Peyer's patch (tissue), 4 donors: ENCODE data around the gene BMPR2. TPM values are rescaled to one million over a fixed set of nuclear protein-coding genes. Genes with fewer than 3 reads are reported as not detected.
"Not testable (repeated sequence)": the region's sequence is repeated elsewhere in the genome, so short reads cannot be mapped to it uniquely, and the experiment has no call there.

Source experiments
- DNase-seq, 3 donors: peaks; one replicate each; pipeline ENCODE4 v3.0.0-alpha.2; 2017 to 2019
- H3K27ac ChIP-seq, 4 donors: fragments of 200-600 bp; sonication (generic); one replicate each; pipeline ENCODE4 v1.5.1; 2016 to 2019
- H3K27me3 ChIP-seq, 2 donors: fragments of 200-600 bp; sonication (generic); one replicate each; pipeline ENCODE4 v1.5.1; 2019
- H3K36me3 ChIP-seq, 3 donors: fragments of 200-600 bp; sonication (generic); one replicate each; pipeline ENCODE4 v1.5.1; 2016 to 2019
- H3K4me1 ChIP-seq, 4 donors: fragments of 200-600 bp; sonication (generic); one replicate each; pipeline ENCODE4 v1.5.1; 2016 to 2019
- H3K4me3 ChIP-seq, 4 donors: fragments of 200-600 bp; sonication (generic); 1 replicate in 3 of 4; 2 replicates in 1 of 4; pipeline ENCODE4 v1.5.1; 2016 to 2019; ENCODE audit warnings: mild to moderate bottlenecking in 1 of 4
- H3K9me3 ChIP-seq, 4 donors: fragments of 200-600 bp; sonication (generic); one replicate each; pipeline ENCODE4 v1.5.1; 2016 to 2019; ENCODE audit warnings: mild to moderate bottlenecking in 1 of 4
- POLR2A ChIP-seq, 2 donors: fragments of 450-650 bp; IDR thresholded peaks; one replicate each; pipeline ENCODE4 v1.5.1; 2017; ENCODE audit warnings: antibody characterized with exemption in 2 of 2, mild to moderate bottlenecking in 2 of 2, moderate library complexity in 2 of 2
- total RNA-seq, 4 donors: library from RNA; depleted of rRNA; stranded (reverse); fragments of >200 nt; gene quantifications; one replicate each; pipeline ENCODE4 v1.1.0, GENCODE V29; 2016
- TF ChIP-seq, protein P1 (sequence below), 6 experiments: fragments of 450-650 bp in 4 of 6; fragments of 200-600 bp in 2 of 6; sonication (generic) in 1 of 6; IDR thresholded peaks; one replicate each; pipeline ENCODE4 v1.5.1; 2017 to 2019; ENCODE audit warnings: antibody characterized with exemption in 6 of 6, mild to moderate bottlenecking in 3 of 6, moderate library complexity in 1 of 6

Gene BMPR2
- total RNA-seq, 4 donors from 2014 or later, result 20.6 to 34.7 (median 30.0) TPM

DNA sequence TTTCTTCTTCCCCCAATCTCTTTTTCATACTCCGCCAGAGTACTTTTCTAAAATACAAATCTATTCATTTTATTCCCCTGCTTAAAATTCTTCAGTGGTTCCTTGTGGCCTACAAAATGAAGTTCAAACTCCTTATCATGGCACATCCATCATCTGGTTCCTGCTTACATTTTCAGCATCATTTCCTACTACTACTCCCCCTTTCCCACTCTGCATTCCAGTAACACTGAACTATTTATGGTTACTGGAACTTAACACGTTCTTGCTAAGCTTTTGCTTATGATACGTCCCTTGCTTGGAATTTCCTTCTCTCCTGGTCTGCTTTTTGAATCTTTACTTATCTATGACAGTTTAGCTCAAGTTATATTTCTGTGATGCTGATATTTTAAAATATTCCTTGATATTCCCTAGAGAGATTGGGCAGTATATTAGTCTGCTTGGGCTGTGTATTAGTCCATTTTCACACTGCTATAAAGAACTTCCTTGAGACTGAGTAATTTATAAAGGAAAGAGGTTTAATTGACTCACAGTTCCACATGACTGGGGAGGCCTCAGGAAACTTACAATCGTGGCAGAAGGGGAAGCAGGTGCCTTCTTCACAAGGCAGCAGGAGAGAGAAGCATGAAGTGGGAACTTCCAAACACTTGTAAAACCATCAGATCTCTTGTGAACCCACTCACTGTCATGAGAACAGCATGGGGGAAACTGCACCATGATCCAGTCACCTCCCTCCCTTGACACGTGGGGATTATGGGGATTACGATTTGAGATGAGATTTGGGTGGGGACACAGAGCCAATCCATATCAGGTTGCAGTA, 53.2 kb downstream of the BMPR2 start:
- Histone ChIP-seq H3K36me3 (no peaks in the 10 kb centered on the region), H3K4me3 (no peak overlapping the region), H3K4me1 (no peaks in the 10 kb centered on the region), H3K27me3 (no peaks in the 10 kb centered on the region), H3K9me3 (no peaks in the 10 kb centered on the region), H3K27ac (peak overlapping the region in 2 of 4 donors; percentile 3 to 62)
- TF ChIP-seq, protein P1, sequence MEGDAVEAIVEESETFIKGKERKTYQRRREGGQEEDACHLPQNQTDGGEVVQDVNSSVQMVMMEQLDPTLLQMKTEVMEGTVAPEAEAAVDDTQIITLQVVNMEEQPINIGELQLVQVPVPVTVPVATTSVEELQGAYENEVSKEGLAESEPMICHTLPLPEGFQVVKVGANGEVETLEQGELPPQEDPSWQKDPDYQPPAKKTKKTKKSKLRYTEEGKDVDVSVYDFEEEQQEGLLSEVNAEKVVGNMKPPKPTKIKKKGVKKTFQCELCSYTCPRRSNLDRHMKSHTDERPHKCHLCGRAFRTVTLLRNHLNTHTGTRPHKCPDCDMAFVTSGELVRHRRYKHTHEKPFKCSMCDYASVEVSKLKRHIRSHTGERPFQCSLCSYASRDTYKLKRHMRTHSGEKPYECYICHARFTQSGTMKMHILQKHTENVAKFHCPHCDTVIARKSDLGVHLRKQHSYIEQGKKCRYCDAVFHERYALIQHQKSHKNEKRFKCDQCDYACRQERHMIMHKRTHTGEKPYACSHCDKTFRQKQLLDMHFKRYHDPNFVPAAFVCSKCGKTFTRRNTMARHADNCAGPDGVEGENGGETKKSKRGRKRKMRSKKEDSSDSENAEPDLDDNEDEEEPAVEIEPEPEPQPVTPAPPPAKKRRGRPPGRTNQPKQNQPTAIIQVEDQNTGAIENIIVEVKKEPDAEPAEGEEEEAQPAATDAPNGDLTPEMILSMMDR (IDR thresholded peaks at IDR 0.05), result no peak
- no peak for TF ChIP-seq POLR2A (IDR thresholded peaks at IDR 0.05)
- no peak for DNase-seq

DNA sequence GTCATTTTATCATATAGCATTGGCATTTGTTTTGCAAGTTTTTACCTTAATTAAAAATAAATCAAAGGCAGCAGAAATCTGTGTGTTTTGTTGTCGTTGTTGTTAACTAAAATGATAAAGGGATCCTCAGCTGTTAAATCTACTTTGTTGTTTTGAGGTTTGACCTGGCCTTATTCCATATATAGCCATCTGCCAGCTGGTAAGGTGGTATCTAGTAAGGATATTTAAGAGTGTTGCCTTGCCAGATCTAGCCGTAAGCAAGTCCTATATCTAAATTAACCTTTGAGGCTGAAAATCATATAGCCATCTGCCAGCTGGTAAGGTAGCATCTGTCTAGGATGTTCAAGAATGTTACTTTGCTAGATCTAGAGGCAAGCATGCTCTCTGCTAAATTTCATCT, 56.6 kb downstream of the BMPR2 start:
- Histone ChIP-seq H3K27ac (no peak overlapping the region), H3K4me1 (no peaks in the 10 kb centered on the region), H3K4me3 (no peak overlapping the region), H3K9me3 (no peaks in the 10 kb centered on the region), H3K27me3 (no peaks in the 10 kb centered on the region), H3K36me3 (no peaks in the 10 kb centered on the region)
- TF ChIP-seq, protein P1 (IDR thresholded peaks at IDR 0.05), result no peak
- no peak for TF ChIP-seq POLR2A (IDR thresholded peaks at IDR 0.05)
- DNase-seq, result no peak

DNA sequence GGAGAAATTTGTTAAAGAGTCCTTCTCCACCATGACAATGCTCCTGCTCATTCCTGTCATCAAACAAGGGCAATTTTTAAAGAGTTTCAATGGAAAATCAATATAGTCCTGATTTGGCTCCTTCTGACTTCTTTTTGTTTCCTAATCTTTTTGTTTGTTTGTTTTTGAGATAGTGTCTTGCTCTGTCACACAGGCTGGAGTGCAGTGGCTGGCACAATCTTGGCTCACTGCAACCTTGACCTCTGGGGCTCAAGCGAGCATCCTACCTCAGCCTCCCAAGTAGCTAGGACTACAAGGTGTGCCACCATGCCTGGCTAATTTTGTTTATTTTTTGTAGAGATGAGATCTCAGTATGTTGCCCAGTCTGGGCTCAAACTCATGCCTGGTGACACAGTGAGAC, 58.3 kb downstream of the BMPR2 start:
- no peaks in the 10 kb centered on the region for H3K9me3 ChIP-seq
- no peaks in the 10 kb centered on the region for H3K27me3 ChIP-seq
- no peaks in the 10 kb centered on the region for H3K4me1 ChIP-seq
- H3K27ac ChIP-seq, result no peak overlapping the region
- no peak overlapping the region for H3K4me3 ChIP-seq
- no peaks in the 10 kb centered on the region for H3K36me3 ChIP-seq
- DNase-seq, result no peak
- TF ChIP-seq POLR2A (IDR thresholded peaks at IDR 0.05), result no peak
- TF ChIP-seq, protein P1 (IDR thresholded peaks at IDR 0.05), result no peak

DNA sequence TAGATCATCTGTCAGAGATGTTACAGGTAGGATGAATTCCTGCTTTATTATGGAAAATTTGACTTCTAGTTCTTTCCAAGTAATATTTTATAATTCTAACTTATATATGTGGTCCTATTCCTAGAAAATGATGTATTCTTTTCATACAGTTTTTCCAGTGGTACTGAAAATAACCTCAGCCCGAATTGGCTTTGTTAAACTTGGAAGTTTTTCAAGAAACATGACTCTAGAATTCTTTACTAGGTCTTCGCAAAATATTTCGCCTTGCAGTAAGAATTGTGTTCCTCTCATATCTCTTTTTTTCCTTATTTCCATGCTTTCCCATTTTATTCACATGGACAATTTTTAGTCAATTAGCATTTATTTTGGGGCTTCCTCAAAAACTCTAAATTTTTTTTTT, 60.5 kb downstream of the BMPR2 start:
- H3K4me3 ChIP-seq, result no peak overlapping the region
- no peaks in the 10 kb centered on the region for H3K9me3 ChIP-seq
- no peaks in the 10 kb centered on the region for H3K4me1 ChIP-seq
- DNase-seq, result no peak
- H3K36me3 ChIP-seq, result no peaks in the 10 kb centered on the region
- TF ChIP-seq POLR2A (IDR thresholded peaks at IDR 0.05), result no peak
- TF ChIP-seq, protein P1 (IDR thresholded peaks at IDR 0.05), result no peak
- no peak overlapping the region for H3K27ac ChIP-seq
- no peaks in the 10 kb centered on the region for H3K27me3 ChIP-seq

DNA sequence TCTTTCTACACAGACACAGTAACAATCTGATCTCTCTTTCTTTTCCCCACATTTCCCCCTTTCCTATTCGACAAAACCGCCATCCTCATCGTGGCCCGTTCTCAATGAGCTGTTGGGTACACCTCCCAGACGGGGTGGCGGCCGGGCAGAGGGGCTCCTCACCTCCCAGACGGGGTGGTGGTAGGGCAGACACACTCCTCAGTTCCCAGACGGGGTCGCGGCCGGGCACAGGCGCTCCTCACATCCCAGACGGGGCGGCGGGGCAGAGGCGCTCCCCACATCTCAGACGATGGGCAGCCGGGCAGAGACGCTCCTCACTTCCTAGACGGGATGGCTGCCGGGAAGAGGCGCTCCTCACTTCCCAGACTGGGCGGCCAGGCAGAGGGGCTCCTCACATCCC, 64.0 kb downstream of the BMPR2 start:
- H3K27ac ChIP-seq, DNase-seq, H3K4me1 ChIP-seq, H3K36me3 ChIP-seq, H3K27me3 ChIP-seq, H3K4me3 ChIP-seq, H3K9me3 ChIP-seq: not testable (repeated sequence)

DNA sequence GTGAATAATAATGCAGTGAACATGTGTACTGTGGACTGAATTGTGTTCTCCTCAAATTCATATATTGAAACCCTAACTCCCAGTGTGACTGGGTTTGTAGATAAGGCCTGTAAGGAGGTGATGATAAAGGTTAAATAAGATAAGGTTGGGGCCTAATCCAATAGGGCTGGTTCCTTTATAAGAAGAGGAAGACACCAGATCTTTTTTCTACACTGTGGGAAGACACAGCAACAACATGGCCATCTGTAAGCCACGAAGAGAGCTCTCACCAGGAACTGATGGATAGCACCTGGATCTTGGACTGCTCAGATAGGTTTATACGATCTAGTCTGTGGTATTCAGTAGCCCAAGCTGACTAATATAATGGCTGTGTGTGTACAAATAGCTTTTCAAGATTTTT, 66.8 kb downstream of the BMPR2 start:
- Histone ChIP-seq H3K27ac (no peak overlapping the region), H3K9me3 (no peaks in the 10 kb centered on the region), H3K4me3 (no peak overlapping the region), H3K27me3 (no peaks in the 10 kb centered on the region), H3K36me3 (no peaks in the 10 kb centered on the region), H3K4me1 (no peaks in the 10 kb centered on the region)
- no peak for TF ChIP-seq POLR2A (IDR thresholded peaks at IDR 0.05)
- TF ChIP-seq, protein P1 (IDR thresholded peaks at IDR 0.05), result no peak
- DNase-seq, result no peak
